Endothelial cell (in vitro differentiated cells): ENCODE data around the gene HAT1. TPM values are rescaled to one million over a fixed set of nuclear protein-coding genes. Genes with fewer than 3 reads are reported as not detected.

ENCODE experiments used
- DNase-seq: peaks from one replicate; pipeline ENCODE4 v3.0.0; 2021; ENCODE audit warnings: low spot score
- H3K27ac Mint-ChIP-seq: one replicate; pipeline ENCODE4 v1.8.0; 2021; ENCODE audit warnings: mixed read lengths, inconsistent platforms; ENCODE audit not compliant: unreplicated experiment
- H3K27me3 Mint-ChIP-seq: one replicate; pipeline ENCODE4 v1.8.0; 2021; ENCODE audit warnings: mild to moderate bottlenecking, moderate library complexity, mixed read lengths, inconsistent platforms; ENCODE audit not compliant: unreplicated experiment
- H3K36me3 Mint-ChIP-seq: one replicate; pipeline ENCODE4 v1.8.0; 2021; ENCODE audit warnings: mild to moderate bottlenecking, low read depth, mixed read lengths, inconsistent platforms; ENCODE audit not compliant: unreplicated experiment
- H3K4me1 Mint-ChIP-seq: one replicate; pipeline ENCODE4 v1.8.0; 2021; ENCODE audit warnings: mild to moderate bottlenecking, mixed read lengths, inconsistent platforms; ENCODE audit not compliant: unreplicated experiment
- H3K4me3 Mint-ChIP-seq: one replicate; pipeline ENCODE4 v1.8.0; 2021; ENCODE audit warnings: mild to moderate bottlenecking, mixed read lengths, inconsistent platforms; ENCODE audit not compliant: unreplicated experiment
- H3K9me3 Mint-ChIP-seq: one replicate; pipeline ENCODE4 v1.8.0; 2021; ENCODE audit warnings: mixed read lengths, inconsistent platforms; ENCODE audit not compliant: unreplicated experiment
- total RNA-seq: library from RNA; stranded (reverse); fragmentation: NEBNext Ultra II Directional; extraction: Animal tissue kit (Norgen Biotek cat#: 25700); gene quantifications from one replicate; pipeline ENCODE4 v1.2.1, GENCODE V29; 2021; ENCODE audit not compliant: unreplicated experiment
- TF ChIP-seq, protein P1 (sequence below): fragments of 200-600 bp; sonication (generic); IDR thresholded peaks from one replicate; pipeline ENCODE4 v1.5.0; 2021; ENCODE audit warnings: antibody characterized with exemption; ENCODE audit not compliant: unreplicated experiment

HAT1 gene
- total RNA-seq, 1 donor from 2014 or later: 22.8 TPM

DNA sequence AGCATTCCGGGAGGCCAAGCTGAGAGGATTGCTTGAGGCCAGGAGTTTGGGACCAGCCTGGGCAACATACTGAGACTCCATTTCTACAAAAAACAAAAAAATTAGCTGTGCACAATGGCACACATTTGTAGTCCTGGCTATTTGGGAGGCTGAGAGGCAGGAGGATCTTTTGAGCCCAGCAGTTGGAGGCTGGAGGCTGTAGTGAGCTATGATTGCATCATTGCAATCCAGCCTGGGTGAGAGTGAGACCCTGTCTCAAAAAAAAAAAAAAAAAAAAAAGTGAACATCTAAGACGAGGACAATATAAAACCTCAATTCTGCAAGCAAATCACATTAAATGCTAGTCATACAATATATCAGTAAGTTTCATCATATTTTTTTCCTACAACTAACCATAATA is 2.8 kb upstream of the HAT1 start:
- Mint-ChIP-seq H3K4me1 (peaks cover 10% of the 10 kb centered on the region), H3K27ac (no peak overlapping the region), H3K27me3 (peaks cover 2% of the 10 kb centered on the region), H3K4me3 (no peak overlapping the region), H3K36me3 (no peaks in the 10 kb centered on the region), H3K9me3 (no peaks in the 10 kb centered on the region)
- no peak for DNase-seq
- TF ChIP-seq, protein P1, sequence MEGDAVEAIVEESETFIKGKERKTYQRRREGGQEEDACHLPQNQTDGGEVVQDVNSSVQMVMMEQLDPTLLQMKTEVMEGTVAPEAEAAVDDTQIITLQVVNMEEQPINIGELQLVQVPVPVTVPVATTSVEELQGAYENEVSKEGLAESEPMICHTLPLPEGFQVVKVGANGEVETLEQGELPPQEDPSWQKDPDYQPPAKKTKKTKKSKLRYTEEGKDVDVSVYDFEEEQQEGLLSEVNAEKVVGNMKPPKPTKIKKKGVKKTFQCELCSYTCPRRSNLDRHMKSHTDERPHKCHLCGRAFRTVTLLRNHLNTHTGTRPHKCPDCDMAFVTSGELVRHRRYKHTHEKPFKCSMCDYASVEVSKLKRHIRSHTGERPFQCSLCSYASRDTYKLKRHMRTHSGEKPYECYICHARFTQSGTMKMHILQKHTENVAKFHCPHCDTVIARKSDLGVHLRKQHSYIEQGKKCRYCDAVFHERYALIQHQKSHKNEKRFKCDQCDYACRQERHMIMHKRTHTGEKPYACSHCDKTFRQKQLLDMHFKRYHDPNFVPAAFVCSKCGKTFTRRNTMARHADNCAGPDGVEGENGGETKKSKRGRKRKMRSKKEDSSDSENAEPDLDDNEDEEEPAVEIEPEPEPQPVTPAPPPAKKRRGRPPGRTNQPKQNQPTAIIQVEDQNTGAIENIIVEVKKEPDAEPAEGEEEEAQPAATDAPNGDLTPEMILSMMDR: no peak

DNA sequence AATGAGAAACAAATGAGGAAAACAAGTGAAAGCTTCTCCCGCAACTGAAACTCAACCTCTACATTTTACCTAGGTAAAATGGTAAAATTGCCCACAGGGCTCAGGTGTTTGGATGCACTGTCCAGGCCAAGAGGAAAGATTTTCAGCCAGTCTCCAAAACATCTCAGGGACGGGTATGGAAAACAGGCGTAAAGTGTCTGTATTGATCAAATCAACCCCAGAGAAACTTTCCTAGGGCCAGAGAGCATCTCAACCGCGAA is 361 bp upstream of the HAT1 start:
- H3K36me3 Mint-ChIP-seq: no peaks in the 10 kb centered on the region
- peaks cover 2% of the 10 kb centered on the region for H3K27me3 Mint-ChIP-seq
- no peaks in the 10 kb centered on the region for H3K9me3 Mint-ChIP-seq
- H3K4me1 Mint-ChIP-seq: peaks cover 10% of the 10 kb centered on the region
- TF ChIP-seq, protein P1: no peak
- peak overlapping the region; percentile 99 for H3K27ac Mint-ChIP-seq
- DNase-seq: no peak
- peak overlapping the region; percentile 98 for H3K4me3 Mint-ChIP-seq

DNA sequence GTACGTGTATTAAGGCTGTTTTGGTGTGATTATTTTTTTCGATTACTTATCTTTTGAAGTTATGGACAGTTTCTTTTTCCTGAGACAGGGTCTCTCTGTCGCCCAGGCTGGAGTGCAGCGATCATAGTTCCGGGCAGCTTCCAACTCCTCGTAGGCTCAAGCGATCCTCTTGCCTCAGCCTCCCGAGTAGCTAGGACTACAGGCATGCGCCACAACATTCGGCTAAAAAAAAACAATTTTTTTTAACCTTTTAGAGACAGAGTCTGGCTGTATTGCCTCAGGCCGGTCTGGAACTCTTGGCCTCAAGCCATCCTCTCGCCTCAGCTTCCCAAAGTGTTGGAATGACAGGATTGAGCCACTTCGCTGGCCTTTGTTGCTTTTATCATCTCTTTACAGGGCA is 945 bp downstream of the HAT1 start:
- no peak for DNase-seq
- H3K36me3 Mint-ChIP-seq: no peaks in the 10 kb centered on the region
- H3K27ac Mint-ChIP-seq: peak overlapping the region; percentile 99
- H3K9me3 Mint-ChIP-seq: no peaks in the 10 kb centered on the region
- TF ChIP-seq, protein P1: no peak
- peaks cover 2% of the 10 kb centered on the region for H3K27me3 Mint-ChIP-seq
- H3K4me1 Mint-ChIP-seq: peaks cover 10% of the 10 kb centered on the region
- H3K4me3 Mint-ChIP-seq: peak overlapping the region; percentile 98

DNA sequence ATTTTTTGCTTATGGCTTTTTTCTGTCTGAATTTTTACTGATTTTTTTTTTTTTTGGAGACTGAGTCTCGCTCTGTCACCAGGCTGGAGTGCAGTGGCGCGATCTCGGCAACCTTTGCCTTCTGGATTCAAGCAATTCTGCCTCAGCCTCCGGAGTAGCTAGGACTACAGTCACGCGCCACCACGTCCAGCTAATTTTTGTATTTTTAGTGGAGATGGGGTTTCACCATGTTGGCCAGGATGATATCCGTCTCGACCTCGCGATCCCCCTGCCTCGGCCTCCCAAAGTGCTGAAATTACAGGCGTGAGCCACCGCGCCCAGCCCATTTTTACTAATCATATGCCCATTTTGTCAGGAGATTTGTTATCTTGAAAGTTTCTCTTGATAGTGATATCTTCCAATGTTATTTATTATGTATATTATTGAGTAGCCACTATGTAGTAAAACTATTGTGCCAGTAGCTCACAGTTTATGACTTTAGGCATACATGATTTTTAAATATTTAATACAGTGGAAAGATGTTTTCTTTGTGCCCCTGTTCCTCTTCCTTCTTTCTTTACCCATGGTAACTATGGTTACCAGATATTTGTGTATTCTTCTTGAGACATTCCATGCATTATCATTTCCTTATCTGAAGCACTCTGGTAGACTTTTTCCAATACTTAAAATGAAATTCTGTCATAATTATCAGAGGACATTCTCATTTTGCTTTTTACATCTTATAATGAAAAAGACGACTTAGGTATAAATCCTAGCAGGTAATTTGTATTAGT is 2.1 kb downstream of the HAT1 start:
- no peaks in the 10 kb centered on the region for H3K36me3 Mint-ChIP-seq
- H3K27me3 Mint-ChIP-seq: peaks cover 2% of the 10 kb centered on the region
- DNase-seq: no peak
- H3K9me3 Mint-ChIP-seq: no peaks in the 10 kb centered on the region
- H3K4me3 Mint-ChIP-seq: no peak overlapping the region
- peak overlapping the region; percentile 89 for H3K27ac Mint-ChIP-seq
- TF ChIP-seq, protein P1: no peak
- peaks cover 10% of the 10 kb centered on the region for H3K4me1 Mint-ChIP-seq

DNA sequence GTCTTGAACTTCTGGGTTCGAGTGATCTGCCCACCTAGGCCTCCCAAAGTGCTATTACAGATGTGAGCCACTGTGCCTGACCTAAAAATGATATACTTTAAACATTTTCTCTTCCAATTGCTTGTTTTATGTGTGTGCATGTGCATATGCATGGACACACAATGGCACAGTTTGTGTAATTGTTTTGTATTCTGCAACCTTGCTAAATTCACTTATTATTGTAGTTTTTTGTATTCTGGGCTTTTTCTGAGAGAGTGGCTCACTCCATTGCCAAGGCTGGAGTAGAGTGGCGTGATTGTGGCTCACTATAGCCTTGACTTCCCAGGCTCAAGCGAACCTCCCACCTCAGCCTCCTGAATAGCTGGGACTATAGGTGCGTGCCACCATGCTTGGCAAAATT is 8.1 kb downstream of the HAT1 start:
- Mint-ChIP-seq H3K27ac (no peak overlapping the region), H3K27me3 (peaks cover 1% of the 10 kb centered on the region), H3K4me1 (no peaks in the 10 kb centered on the region), H3K36me3 (no peaks in the 10 kb centered on the region), H3K9me3 (no peaks in the 10 kb centered on the region), H3K4me3 (no peak overlapping the region)
- DNase-seq: no peak
- TF ChIP-seq, protein P1: no peak
